Measurements from ENCODE around the gene TTC7B. TPM values are rescaled to one million over a fixed set of nuclear protein-coding genes. Genes with fewer than 3 reads are reported as not detected.
A peak's percentile ranks its signal among the peaks of the same experiment; 100 is the strongest.

TTC7B gene
- total RNA-seq, 4 donors from 2014 or later = 0.18 to 53.6 (median 11.2) TPM

GRCh38 chr14:90791486-90791885, 24.7 kb downstream of the TTC7B start:
- H3K9me3 ChIP-seq = no peaks in the 10 kb centered on the region
- DNase-seq = no peak
- no peaks in the 10 kb centered on the region for H3K27me3 ChIP-seq
- TF ChIP-seq CTCF (IDR thresholded peaks at IDR 0.05) (no peak), POLR2A (IDR thresholded peaks at IDR 0.05) (no peak)
- H3K27ac ChIP-seq = no peak overlapping the region
- H3K36me3 ChIP-seq = no peaks in the 10 kb centered on the region
- H3K4me1 ChIP-seq = no peaks in the 10 kb centered on the region
- H3K4me3 ChIP-seq = no peak overlapping the region

- Histone ChIP-seq H3K4me1 (no peaks in the 10 kb centered on the region), H3K9me3 (no peaks in the 10 kb centered on the region), H3K27me3 (no peaks in the 10 kb centered on the region), H3K4me3 (no peak overlapping the region), H3K36me3 (no peaks in the 10 kb centered on the region), H3K27ac (no peak overlapping the region)
- no peak for TF ChIP-seq POLR2A (IDR thresholded peaks at IDR 0.05)
- no peak for TF ChIP-seq CTCF (IDR thresholded peaks at IDR 0.05)
- peak in 1 of 3 donors; percentile 50 for DNase-seq
Observed at GRCh38 chr14:90788031-90788430, 28.2 kb downstream of the TTC7B start.

GRCh38 chr14:90785876-90786450, 30.3 kb downstream of the TTC7B start:
- TF ChIP-seq POLR2A (IDR thresholded peaks at IDR 0.05) = no peak
- no peak for TF ChIP-seq CTCF (IDR thresholded peaks at IDR 0.05)
- Histone ChIP-seq H3K4me3 (no peak overlapping the region), H3K27me3 (no peaks in the 10 kb centered on the region), H3K36me3 (no peaks in the 10 kb centered on the region), H3K9me3 (no peaks in the 10 kb centered on the region), H3K4me1 (no peaks in the 10 kb centered on the region), H3K27ac (no peak overlapping the region)
- DNase-seq = no peak

- TF ChIP-seq POLR2A (IDR thresholded peaks at IDR 0.05) (no peak), CTCF (IDR thresholded peaks at IDR 0.05) (no peak)
- Histone ChIP-seq H3K27ac (no peak overlapping the region), H3K4me1 (no peaks in the 10 kb centered on the region), H3K9me3 (no peaks in the 10 kb centered on the region), H3K4me3 (no peak overlapping the region), H3K27me3 (no peaks in the 10 kb centered on the region), H3K36me3 (no peaks in the 10 kb centered on the region)
- DNase-seq = peak in 1 of 3 donors; percentile 60
Observed at GRCh38 chr14:90785471-90785870, 30.8 kb downstream of the TTC7B start.

- H3K4me3 ChIP-seq = no peak overlapping the region
- no peak overlapping the region for H3K27ac ChIP-seq
- DNase-seq = no peak
- no peak for TF ChIP-seq CTCF (IDR thresholded peaks at IDR 0.05)
- TF ChIP-seq POLR2A (IDR thresholded peaks at IDR 0.05) = no peak
- H3K36me3 ChIP-seq = no peaks in the 10 kb centered on the region
- no peaks in the 10 kb centered on the region for H3K4me1 ChIP-seq
- H3K27me3 ChIP-seq = no peaks in the 10 kb centered on the region
- H3K9me3 ChIP-seq = no peaks in the 10 kb centered on the region
Observed at GRCh38 chr14:90784621-90785270, 31.5 kb downstream of the TTC7B start.

Data from Peyer's patch (tissue), 4 donors.